ENCODE results near the gene MRPS27.

The MRPS27 gene

DNA sequence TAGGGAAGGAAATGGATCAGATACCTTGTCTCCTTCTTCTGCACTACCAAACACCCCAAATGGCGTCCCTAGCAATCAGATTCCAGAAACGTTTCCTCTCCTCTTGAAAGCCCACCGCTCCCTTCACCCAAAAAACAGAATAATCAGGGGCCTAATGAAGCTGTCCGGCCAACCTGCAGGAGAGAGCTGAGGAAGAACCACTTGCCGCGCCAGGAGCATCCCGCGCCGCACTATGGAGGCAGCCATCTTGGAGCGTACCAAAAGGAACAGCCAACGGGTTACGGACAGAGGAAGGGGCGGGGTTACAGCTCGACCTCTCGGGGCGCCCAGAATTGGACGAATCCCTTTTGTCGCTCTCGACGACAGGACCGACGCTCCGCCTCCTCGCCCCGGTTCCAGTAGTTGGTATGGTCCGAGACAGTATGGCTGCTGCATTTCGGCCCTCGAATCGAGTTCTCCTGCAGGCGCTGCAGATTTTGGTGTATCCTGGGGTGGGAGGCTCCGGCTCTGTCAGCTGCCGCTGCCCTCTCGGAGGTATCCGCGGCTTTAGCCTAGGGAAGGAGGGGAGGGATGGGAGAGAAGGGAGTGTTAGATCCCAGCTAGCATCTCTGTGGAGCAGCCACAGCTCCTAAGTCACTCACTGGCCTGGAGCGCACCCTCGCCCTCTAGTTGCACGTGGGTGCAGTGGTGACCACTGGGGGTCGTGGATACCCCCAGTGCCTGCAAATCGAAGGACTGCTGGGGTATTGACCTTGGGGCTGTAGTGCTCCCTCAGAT is at the start of gene MRPS27, which contains the start of gene PTCD2:
Gene MRPS27, minus strand, starts transcription at position 265 of the 777 bp plus-strand sequence. Its CDS starts 19 bp downstream, at position 246.
Gene PTCD2, plus strand, starts transcription at position 398 of the 777 bp plus-strand sequence. Its CDS starts 10 bp downstream, at position 408.
- DNase-seq = peak; percentile 89

DNA sequence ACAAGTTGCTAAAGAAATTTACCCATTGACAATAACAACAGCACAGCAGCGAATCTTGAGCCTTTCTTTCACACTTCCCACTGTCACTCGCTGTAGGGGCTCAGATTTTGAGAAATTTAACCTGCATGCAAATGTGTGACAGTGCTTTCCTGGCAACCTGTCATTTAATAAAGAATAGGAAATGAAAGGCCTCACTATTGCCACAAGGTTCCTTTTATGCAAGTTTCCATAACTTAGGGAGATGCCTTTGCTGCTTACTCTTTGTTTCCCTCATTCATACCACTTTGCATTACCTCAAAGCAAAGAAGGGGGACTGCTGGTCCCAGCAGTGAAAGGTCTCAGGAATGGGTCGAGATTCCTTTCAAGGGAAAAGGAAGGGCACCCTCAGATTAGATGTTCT is 49.7 kb upstream of the MRPS27 start:
- no peak for DNase-seq

DNA sequence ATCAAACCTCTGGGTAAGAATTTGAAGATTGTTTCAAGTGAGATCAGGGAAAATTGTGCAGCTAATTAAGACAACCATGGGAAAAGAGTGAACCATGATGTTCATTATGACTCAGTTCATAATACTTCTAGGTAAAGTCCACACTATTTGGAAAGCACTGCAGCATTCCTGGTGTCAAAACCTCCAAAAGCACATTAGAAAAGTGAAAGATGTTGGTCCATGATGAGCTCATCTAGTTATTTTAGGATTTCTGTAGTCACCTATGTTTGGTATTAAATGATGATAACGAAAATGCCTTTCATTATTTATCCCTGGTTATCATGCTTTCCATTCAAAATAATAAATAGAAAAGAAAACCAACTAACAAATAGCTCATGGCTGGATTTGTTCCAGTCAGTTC is 49.3 kb upstream of the MRPS27 start:
- DNase-seq = no peak

DNA sequence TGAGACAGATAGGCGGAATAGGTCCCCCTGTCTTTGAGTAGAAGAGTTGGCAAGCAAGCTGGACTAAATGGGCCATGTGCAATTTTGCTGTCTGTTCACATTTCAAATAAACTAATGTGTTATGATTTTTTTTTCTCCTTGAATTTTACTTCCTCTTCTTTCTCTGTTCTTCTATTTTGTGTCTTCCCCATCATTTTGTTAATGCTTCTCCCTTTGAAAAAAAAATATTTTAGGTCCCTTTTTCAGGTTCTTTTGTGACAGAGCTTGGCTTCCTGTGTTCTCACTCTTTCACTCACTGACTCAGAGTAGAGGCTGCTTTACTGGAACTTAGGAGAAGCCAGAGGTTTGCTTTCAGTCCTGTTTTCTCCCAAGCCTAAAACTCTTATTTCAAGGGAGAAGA is 48.2 kb upstream of the MRPS27 start:
- DNase-seq = no peak

DNA sequence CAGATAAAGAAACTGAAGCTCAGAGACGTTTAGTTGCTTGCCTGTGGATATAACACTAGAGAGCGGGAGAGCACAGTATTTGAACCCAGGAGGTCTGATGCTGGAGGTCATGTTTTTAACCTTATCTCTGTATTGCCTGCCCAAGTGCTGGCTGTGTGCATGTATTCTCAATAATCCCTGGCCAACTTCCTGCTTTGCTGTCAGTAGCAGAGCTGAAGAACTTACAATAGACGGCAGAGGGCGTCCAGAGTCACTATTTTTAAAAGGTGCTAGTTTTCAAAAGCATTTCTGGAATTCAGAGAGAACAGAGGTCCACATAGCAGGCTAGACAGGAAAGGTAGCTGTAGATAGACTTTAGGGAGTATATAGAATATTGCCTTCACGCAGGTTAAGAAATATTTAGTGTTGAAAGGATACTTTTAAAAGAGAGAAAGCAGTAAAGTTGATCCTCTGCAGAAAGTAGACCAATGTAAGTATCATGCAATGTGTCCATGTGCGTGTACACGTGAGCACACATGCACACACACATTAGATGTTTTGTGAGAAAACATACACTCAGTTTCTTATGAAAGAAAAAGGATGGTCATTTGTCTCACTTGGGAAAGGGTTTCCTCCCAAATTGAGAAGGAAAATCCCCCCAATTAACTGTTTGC is 46.4 kb upstream of the MRPS27 start:
- DNase-seq = peak; percentile 28

DNA sequence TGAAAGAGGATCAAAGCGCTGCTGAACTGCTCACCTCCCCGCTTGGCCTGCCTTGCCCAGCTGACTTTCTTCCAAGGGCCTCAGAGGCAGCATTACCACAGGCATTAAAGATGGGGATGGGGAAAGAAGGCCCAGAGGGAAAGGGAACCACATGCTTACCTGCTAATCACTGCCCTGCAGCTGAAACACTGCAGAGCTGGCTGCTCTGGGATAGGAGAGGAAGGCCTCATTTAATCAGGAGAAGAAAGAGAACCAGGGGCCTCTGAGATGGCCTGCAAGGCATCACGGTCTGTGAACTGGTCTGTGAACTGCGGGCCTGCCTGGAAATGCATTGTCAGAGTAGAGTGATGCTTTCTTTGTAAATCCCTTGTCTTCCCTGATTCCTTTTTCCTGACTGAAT is 44.9 kb upstream of the MRPS27 start:
- no peak for DNase-seq

DNA sequence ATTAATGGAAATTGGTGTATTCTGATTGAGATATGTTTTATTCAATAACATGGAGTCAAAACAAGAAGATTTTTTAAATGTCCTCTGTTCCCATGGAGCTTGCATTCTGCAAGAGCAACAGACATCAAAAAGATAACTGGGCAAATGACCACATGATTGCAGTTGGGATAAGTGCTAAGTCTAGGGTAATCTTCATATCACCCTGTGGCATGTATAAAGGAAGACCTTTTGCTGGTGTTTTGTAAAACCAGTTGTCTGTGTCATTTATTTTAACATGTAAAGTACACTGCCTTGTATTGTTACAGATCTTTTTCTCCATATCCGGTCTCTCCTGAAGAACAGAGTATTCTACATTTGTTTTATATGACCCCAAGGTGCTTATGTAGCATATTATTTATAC is 44.1 kb upstream of the MRPS27 start:
- no peak for DNase-seq

DNA sequence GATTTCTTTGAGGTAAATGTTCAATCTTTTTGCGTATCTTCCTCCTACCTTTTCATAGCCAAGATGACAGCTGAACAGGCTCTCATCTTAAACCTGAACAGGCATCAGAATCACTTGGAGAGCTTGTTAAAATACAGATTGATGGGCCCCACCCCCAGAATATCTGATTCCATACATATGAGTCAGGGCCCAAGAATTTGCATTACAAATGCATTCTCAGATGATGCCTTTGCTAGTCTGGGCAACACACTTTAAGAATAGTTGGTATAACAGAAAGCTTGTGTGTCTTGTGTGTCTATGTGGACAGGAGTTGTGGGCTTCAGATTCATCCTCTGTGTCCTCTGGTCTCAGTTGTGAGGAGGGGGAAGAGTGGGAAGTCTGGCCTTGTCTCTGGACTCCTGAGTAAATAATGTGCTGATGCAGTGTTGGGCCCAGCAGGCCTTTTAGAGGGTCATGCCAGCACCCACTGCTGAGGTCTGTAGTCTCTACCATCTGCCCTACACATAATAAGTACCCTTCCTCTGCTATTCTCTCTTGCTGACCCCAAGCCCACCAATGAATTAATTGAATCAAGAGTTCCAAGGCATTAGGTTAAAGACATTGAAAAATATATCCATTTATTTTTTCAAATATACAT is 43.2 kb upstream of the MRPS27 start:
- no peak for DNase-seq

DNA sequence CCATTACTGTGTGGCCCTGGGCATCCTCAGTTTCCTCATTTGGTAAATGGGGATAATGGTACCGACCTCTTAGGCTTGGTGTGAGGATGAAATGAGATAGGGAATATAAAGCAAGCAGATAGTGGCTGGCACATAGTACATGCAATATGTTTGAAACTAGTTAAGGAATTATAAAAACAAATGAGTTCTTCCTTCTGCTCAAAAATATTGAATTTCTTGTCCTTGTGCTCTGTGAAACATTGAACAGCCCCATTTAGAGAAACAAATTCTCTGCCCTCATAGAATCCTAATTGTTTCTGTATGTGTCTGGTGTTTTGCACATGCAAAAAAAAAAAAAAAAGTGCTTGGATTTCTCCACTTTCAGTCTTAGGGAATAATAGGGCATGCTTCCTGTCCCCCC is 39.8 kb upstream of the MRPS27 start:
- no peak for DNase-seq

DNA sequence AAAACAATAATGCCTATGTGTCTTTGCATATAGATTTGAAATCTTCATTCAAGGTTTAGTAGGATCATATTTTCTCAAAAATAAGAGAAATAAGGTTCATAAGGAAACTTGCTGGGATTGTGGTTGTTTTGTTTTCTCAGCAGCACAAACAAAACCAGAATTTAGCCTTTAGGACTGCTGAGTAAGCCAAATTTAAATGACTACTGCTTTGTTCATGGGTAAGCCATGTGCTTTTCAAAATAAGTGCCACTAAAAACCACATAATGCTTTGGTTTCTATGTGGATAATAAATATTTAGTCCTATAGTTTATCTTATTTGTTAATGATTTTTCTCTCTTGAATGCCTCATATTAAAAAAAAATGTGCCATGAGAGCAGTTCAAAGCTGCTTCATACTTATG is 38.9 kb upstream of the MRPS27 start:
- no peak for DNase-seq

DNA sequence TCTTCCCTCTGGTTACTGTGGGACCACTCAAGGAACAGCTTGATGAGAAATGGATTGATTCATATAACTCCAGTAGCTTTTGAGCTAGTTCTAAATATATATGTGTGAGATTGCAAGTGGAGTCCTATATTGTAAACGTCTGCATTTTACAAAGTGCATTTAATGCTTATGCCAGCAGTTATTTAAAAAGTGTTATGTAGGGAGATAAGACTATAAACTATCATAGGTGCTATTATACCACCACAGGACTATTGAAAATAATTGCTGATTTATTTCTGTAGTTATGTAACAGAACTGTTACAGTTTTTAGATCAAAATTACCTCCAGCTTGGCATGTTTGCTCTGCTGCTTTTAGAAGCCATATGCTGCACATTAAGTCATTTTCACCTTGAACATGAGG is 36.3 kb upstream of the MRPS27 start:
- no peak for DNase-seq

DNA sequence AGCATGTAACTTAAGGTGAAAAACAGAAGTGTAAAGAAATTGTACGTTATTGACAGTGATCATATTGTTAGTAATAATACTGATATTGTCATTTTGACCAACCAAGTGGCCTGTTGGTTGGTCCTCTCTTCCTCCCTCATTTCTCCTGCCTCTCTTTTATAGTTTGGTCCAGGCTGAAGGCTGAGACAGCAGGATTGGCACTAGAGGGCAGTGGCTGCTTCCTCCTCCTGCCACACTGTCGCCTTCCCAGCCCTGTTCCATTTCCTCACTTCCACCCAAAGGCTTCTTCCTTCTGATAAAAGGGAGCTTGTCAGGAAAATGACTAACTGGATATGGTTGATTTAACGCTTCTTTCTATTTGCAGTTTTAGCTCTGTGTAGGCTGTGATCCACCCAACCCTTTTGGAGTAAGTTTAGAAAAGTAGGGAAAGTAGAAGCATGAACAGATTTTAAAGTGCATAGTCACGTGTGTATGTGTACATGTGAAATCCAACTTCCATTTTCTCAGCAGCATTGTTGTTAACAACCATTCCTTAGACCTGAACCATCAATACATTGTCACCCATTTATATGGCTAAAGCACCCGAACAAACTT is 35.8 kb upstream of the MRPS27 start:
- no peak for DNase-seq

DNA sequence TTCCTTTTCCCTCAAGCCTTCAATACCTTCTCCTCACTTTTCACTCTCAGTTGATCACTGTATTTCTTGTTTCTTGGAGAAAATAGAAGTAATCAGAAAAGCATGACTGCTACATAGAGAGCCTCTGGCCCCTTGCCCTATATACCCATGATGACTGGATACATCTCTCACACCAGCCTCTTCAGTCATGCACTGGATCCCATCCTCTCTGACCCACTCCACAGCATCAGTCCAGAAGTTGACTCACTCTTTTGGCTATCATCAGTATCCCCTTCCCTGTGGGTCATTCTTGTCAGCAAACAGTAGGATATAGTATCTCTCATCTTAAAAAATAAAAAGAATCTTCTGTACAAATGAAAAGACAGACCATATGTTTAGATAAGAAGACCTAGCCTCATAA is 33.0 kb upstream of the MRPS27 start:
- DNase-seq = no peak

DNA sequence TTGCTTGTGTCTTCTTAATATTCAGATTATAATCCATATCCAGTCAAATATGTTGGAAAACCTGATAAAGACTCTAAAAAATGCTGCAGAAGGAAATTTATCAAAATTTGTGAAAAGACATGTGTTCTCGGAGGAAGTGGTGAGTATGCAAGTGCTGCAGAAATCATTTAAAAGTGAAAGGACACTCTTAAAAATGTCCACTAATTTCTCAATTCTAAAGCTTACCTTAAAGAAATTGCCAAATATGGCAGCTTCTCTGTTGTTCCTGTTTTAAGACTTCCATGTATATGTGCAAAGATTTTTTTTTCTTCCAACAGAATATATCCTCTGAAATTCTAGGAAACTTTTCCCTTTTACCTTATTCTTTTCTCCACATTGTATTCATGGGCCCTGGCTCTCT is 32.6 kb upstream of the MRPS27 start:
- no peak for DNase-seq

DNA sequence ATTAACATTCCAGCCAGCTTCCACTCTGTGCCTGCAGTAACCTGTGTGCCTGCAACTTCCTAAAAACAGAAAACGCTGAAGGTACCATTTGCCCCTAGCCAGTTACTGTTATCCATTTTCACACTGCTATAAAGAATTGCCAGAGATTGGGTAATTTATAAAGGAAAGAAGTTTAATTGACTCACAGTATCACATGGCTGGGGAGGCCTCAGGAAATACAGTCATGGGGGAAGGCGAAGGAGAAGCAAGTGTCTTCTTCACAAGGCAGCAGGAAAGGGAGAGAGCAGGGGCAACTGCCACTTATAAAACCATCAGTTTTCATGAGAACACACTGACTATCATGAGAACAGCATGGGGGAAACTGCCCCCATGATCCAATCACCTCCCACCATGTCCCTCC is 31.3 kb upstream of the MRPS27 start:
- DNase-seq = no peak

DNA sequence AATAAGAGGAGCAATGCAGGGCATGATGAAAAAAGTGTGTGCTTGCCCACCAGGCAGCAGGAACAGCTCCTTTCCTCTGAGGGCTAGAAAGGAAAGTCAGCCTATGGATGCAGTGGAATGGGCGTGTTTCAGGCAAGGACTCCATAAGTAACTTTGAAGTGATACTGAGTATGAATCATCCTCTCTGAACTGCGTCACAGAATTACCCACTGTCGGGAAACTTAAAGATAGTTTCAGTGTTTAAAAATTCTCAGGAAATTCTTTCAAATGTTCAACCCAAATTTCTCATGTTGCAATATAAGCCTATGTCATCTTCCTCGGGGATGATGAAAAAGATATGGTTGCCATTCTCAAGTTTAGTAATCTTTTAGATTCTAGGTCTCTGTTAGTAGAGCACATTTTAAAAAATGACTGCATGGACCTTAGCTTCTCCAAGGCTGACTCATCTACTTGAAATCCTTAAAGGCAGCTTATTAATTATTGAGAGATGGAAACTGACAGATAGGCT is 27.8 kb upstream of the MRPS27 start:
- no peak for DNase-seq

DNA sequence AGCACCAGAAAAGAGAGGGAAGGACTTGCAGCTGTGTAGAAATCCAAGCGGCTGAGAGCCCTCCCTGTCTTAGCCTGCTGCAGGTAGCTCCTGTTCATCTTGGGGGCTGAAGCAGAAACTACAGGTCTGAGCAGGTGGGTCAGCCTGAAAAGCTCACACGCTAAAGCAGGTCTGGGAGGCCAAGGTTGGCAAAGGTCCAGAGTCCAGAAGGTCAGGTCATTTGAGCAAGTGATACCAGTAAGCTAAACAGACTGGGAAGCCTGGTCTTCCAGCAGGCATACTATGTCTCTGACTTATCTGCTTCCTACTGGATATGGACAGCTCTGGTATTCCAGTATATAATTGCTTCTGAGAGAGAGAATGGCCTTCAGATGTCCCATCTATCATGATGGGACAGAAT is 26.4 kb upstream of the MRPS27 start:
- no peak for DNase-seq

DNA sequence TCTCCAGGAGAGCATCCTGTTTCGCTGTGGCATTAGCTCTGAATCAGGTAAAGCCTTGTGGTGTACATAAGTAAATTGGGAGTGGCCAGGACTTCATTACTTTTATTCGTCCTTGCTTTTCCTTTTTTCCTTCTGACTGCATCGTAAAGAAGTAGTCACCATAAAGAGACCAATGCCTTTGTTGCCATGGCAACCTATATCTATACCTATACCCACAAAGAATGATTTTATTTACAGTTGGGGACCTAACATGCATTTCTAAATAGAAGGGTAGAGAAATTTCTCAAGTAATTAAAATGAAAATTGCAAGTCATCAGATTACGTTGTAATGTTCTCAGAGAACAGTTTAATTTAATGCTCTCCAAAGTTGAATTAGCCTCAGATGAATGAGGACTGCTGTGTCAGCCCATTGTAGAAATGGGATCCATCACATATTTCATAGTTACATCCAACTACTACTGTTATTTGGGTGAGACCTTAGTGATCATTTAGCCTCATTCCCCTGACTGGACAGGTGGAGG is 18.7 kb upstream of the MRPS27 start:
- no peak for DNase-seq

DNA sequence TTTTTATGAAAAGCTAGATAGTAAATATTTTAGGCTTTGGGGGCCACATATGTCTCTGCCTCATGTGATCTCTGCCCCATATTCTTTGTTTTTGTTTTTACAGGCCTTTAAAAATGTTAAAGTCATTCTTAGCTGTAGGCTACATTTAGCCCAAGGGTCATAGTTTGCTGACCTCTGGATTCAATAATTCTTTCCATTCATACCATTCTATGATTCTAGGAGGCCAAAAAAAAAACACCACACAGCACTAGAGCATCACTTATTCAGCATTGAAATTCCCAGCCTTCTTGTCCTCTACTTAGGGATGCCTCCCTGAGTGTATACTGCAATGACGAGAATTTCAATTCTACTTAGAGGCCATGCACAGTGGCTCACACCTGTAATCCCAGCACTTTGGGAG is 17.1 kb upstream of the MRPS27 start:
- no peak for DNase-seq

DNA sequence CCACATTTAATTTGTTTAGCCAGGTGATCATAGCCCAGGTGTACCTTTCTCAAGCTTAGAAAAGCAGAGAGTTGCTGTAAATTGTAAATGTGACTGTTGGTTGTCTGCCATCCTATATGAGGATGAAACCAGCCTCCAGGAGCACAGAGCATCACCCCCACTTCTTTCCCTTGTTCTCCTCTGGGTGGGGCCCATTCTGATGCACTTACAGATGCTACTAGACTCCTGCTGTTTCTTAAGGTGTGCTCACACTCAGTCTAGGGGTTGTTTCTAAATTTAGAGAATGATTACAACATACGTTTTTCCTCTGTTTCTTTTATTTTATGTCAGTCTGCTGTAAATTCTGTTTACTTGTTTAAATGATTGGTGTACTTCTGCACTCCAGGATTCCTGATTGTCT is 10.7 kb upstream of the MRPS27 start:
- DNase-seq = no peak

DNA sequence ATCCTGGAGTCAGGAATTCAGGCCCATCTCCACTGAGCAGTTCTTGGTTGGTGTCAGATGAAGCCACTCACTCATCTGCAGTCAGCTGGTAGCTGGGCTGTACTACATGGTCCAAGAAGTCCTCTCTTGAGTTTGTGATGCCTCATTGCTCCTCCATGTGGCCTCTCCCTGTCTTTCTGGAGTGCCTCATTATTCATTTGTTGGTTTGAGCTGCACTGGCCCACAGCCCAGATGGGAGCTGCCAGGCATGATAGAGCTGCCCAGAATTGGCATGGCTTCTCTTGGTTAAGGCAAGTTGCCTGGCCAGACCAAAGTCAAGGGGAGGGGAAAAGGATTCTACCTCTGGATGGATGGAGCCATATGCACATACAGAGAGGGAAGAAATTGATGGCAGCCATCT is 8.1 kb upstream of the MRPS27 start:
- no peak for DNase-seq

DNA sequence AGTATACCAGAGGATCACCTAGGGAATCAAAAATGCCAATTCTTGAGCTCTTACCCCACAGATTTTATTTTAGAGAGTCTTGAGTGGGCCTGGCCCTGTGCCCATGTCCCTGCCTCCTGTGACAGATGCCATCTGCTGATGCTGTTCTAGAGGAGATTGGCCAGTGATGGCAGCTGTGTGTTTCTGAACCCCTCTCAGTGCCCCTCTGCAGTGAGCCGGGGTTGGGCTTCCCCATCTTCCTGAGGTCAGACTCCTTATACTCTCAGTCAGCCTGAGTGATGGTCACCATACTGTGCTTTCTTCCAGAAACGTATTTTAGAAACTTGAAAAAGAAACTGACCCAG is 6.2 kb upstream of the MRPS27 start:
- DNase-seq = no peak

DNA sequence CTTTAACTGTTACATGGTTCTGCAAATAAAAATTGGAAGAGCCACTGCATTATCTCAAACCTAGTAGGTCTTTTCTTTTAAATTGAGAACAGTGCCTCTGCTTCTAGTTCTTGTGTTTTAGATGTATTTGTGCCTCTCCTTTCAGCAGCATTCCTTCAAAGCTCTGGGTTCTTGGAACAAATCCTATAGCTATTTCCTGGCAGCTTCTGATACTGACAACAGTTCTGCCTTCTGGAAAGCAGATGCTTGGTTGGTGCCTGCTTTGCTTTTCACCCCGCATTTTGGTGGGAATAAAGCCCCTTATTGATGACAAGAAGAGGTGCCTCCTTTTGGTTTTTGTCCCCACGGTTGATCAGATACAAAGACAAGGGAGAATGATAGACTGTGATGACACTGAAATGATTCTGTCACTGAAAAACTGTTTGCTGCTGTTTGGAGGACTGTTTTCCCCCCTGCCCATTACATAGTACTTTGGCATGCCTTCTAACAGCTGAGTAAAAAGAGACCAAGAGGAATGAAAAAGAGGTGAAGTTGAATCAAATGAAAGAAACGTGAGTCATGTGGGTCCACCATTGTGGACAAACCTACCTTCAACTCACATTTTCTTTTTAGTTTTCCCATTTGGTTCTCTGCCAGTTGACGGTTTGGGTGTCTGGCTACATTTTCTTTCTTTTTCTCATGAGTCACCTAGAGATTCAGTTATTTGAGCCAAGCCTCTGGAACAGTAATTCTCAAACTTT is 5.7 kb upstream of the MRPS27 start:
- no peak for DNase-seq
